ENCODE results near the gene SOX13.
A peak's percentile ranks its signal among the peaks of the same experiment; 100 is the strongest.

The SOX13 gene

DNA sequence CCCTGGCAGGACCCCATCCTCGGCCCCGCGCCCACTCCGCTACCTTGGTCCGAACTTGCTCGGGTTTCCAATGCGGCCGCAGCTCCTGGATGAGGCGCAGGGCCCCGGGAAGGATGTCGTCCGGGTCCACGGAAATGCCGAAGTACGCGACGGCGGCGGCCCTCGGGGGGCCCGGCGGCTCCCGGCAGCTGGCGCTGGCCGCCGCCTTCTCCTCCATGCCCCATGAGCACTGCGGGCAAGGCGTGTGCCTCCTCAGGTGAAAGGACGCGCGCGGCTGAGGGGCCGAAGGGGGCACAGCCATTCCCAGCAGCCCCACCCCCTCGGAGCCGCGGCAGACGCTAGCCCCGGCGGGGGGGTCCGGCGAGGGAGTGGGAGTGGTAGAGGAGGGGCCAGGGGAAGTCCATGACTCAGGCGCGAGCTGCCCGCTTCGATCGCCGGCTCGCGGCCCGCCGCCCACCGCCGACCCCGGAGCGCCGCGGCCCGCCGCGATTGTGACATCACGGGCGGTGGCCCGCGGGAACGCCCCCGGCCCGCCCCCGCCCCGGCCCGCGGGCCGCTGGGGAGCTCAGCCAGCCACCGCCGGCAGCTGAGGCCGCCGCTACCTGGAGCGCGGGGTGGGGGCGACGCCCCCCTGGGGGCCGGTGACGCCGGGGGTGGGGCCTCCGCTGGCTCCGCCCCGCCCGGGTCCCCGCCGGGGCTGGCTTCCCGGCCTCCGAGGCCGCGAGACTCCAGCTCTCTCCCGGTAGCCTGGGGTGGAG, 78.8 kb downstream of the SOX13 start, which contains the start of gene ETNK2:
ETNK2 (minus strand) TSS at position 493 of the 758 bp plus-strand sequence; CDS start at position 301, 192 bp downstream.
- Histone ChIP-seq H3K27ac (no peak within 1 kb of the TSS), H3K79me2 (ENCODE audit: insufficient read depth, low read depth) (no peaks in the 10 kb centered on the region), H4K20me1 (ENCODE audit: insufficient read depth) (no peaks in the 10 kb centered on the region), H3K4me1 (ENCODE audit: low read depth, poor library complexity, severe bottlenecking) (no peaks in the 10 kb centered on the region), H3K36me3 (ENCODE audit: insufficient read depth) (no peaks in the 10 kb centered on the region), H3K9ac (no peak within 1 kb of the TSS), H3K27me3 (ENCODE audit: insufficient read depth, low read depth) (peaks cover 7% of the 10 kb centered on the region; the same call in 1 of the 2 replicates), H3K4me3 (IDR thresholded peaks at IDR 0.05; ENCODE audit: insufficient read depth, low read depth, low read length) (no peak within 1 kb of the TSS), H3K4me2 (no peak within 1 kb of the TSS; the same call in 1 of the 2 replicates), H2AFZ (ENCODE audit: low read depth) (peak within 1 kb of the TSS; percentile 15; the same call in 1 of the 2 replicates)
- TF ChIP-seq, protein P1, sequence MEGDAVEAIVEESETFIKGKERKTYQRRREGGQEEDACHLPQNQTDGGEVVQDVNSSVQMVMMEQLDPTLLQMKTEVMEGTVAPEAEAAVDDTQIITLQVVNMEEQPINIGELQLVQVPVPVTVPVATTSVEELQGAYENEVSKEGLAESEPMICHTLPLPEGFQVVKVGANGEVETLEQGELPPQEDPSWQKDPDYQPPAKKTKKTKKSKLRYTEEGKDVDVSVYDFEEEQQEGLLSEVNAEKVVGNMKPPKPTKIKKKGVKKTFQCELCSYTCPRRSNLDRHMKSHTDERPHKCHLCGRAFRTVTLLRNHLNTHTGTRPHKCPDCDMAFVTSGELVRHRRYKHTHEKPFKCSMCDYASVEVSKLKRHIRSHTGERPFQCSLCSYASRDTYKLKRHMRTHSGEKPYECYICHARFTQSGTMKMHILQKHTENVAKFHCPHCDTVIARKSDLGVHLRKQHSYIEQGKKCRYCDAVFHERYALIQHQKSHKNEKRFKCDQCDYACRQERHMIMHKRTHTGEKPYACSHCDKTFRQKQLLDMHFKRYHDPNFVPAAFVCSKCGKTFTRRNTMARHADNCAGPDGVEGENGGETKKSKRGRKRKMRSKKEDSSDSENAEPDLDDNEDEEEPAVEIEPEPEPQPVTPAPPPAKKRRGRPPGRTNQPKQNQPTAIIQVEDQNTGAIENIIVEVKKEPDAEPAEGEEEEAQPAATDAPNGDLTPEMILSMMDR (conservative IDR thresholded peaks at IDR 0.05; ENCODE audit: low read depth, low read length) = no peak

DNA sequence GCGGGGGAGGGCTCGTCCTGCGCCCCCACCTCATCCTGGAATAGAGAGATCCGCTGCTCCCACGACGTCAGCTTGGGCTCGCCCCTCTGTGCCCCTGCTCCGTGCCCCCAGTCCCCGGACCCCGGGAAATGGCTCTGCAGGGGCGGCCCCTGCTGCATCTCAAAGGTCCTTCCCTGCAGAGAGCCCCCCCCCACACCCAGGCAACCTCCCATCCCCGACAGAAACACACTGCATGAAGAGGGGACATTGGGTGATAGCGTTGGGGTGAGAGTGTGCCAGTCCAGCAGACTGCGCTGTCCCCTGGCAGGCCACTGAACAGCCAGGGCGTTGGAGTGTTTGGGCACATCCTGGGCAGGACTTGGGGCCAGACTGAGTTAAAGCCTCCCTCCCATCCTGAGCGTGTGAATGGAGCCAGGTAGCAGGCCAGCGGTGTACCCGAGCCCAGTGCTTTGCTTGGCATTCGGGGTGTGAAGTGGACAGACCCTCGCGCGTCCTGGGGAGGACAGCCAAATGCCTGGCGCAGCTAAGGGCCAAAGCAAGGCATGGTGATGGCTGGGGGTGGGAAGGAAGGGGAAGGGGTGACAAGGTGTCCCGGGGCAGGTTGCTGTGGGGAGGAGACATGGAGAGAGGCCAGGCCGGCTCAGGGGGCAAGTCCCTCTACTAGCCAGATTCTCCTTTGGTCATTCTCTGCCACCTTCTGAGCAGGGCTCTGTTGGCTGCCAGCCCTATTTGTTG, 79.6 kb downstream of the SOX13 start:
- peaks cover 11% of the 10 kb centered on the region; the same call in 1 of the 2 replicates for H3K27me3 ChIP-seq (ENCODE audit: insufficient read depth, low read depth)
- H3K4me2 ChIP-seq = no peak overlapping the region; the same call in 1 of the 2 replicates
- H3K36me3 ChIP-seq (ENCODE audit: insufficient read depth) = no peaks in the 10 kb centered on the region

DNA sequence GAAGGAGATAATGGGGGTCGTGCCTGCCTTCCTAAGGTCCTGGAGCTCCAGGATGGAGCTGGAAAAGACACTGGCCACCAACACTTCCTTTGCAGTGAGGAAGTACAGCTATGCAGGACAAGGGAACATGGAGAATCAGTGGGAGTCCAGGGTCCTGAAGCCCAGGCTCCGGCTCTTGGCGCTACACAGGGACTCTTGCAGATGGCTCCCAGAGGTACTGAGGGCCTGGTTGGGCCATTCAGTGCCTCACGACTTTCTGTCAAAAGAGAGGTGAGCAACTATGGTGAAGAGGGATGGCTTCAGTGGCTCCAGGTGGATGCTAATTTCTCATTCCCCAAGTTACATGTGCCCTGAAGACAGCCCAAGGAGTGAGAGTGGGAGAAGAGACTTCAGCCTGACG, 80.8 kb downstream of the SOX13 start:
- H3K4me1 ChIP-seq (ENCODE audit: low read depth, poor library complexity, severe bottlenecking) = no peaks in the 10 kb centered on the region
- no peak overlapping the region for H3K9ac ChIP-seq
- H3K79me2 ChIP-seq (ENCODE audit: insufficient read depth, low read depth) = no peaks in the 10 kb centered on the region
- H4K20me1 ChIP-seq (ENCODE audit: insufficient read depth) = no peaks in the 10 kb centered on the region
- no peak overlapping the region for H3K4me3 ChIP-seq (IDR thresholded peaks at IDR 0.05; ENCODE audit: insufficient read depth, low read depth, low read length)
- TF ChIP-seq, protein P1 (conservative IDR thresholded peaks at IDR 0.05; ENCODE audit: low read depth, low read length) = no peak
- no peak overlapping the region for H2AFZ ChIP-seq (ENCODE audit: low read depth)
- peaks cover 11% of the 10 kb centered on the region; the same call in 1 of the 2 replicates for H3K27me3 ChIP-seq (ENCODE audit: insufficient read depth, low read depth)
- no peaks in the 10 kb centered on the region for H3K36me3 ChIP-seq (ENCODE audit: insufficient read depth)
- H3K27ac ChIP-seq = no peak overlapping the region
- no peak overlapping the region for H3K4me2 ChIP-seq

More for the DNA sequence above, 79.6 kb downstream of the SOX13 start:
- no peaks in the 10 kb centered on the region for H3K79me2 ChIP-seq (ENCODE audit: insufficient read depth, low read depth)
- H3K4me3 ChIP-seq (IDR thresholded peaks at IDR 0.05; ENCODE audit: insufficient read depth, low read depth, low read length) = no peak overlapping the region
- TF ChIP-seq, protein P1 (conservative IDR thresholded peaks at IDR 0.05; ENCODE audit: low read depth, low read length) = no peak
- peak overlapping the region; percentile 15; the same call in 1 of the 2 replicates for H2AFZ ChIP-seq (ENCODE audit: low read depth)
- no peaks in the 10 kb centered on the region for H4K20me1 ChIP-seq (ENCODE audit: insufficient read depth)
- no peak overlapping the region for H3K27ac ChIP-seq
- no peak overlapping the region for H3K9ac ChIP-seq
- H3K4me1 ChIP-seq (ENCODE audit: low read depth, poor library complexity, severe bottlenecking) = no peaks in the 10 kb centered on the region

DNA sequence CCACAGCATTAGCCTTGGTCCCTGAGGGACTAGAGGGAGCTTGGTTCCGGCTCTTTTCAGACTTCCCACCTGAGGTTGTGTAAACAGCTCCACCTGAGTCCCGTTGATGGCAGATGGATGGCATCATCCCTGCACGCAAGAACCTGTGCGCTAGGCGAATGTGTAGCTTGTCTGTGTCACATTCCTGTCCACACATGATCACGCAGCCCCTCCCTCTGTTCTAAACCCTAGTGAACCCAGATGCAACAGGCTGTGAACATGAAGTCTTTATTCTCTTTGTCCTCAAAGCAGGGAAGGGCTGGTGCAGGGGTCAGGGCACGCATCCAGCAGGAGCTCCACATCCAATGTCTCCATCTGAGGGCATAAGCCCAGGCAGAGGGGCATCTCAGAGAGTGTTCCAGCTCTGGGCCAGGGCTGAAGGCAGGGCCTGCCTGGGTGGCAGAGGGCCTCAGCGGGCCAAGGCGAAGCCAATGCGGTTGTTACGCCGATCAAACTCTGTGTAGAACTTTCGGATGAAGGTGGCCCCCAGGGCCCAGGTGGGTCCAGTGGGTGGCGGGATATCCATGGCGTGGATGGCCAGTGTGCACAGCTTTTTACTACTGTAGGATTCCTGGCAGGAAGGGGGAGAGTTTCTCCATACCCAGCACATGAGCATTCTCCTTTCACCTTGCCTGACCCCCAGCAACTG, 81.8 kb downstream of the SOX13 start:
- no peak overlapping the region for H3K4me3 ChIP-seq (IDR thresholded peaks at IDR 0.05; ENCODE audit: insufficient read depth, low read depth, low read length)
- no peak overlapping the region for H3K27ac ChIP-seq
- no peak overlapping the region for H2AFZ ChIP-seq (ENCODE audit: low read depth)
- H4K20me1 ChIP-seq (ENCODE audit: insufficient read depth) = no peaks in the 10 kb centered on the region
- TF ChIP-seq, protein P1 (conservative IDR thresholded peaks at IDR 0.05; ENCODE audit: low read depth, low read length) = no peak
- peaks cover 11% of the 10 kb centered on the region; the same call in 1 of the 2 replicates for H3K27me3 ChIP-seq (ENCODE audit: insufficient read depth, low read depth)
- no peaks in the 10 kb centered on the region for H3K36me3 ChIP-seq (ENCODE audit: insufficient read depth)
- no peak overlapping the region for H3K4me2 ChIP-seq
- no peaks in the 10 kb centered on the region for H3K4me1 ChIP-seq (ENCODE audit: low read depth, poor library complexity, severe bottlenecking)
- no peaks in the 10 kb centered on the region for H3K79me2 ChIP-seq (ENCODE audit: insufficient read depth, low read depth)
- no peak overlapping the region for H3K9ac ChIP-seq
